MCF 10A (cell line): ENCODE data around the gene DNAJC16. TPM values are rescaled to one million over a fixed set of nuclear protein-coding genes. Genes with fewer than 3 reads are reported as not detected.
A peak's percentile ranks its signal among the peaks of the same experiment; 100 is the strongest.

Experiments used
- BruUV-seq: library from RNA; stranded (reverse); fragments of 400-500 nt; replicated peaks from 2 replicates; lab custom pipeline; 2021; lab: Mats Ljungman, UMichigan
- CTCF ChIA-PET: fragments of 300-600 bp; sonication (Branson Sonifier 250); formaldehyde crosslinking; extraction: SDS; loops from one replicate; lab custom pipeline; 2021; ENCODE audit warnings: antibody characterized with exemption, inconsistent platforms; lab: Yijun Ruan, JAX
- POLR2A ChIA-PET: fragments of 300-600, 350-650 bp; sonication (Branson Sonifier 250); formaldehyde crosslinking; extraction: SDS; loops from one replicate; lab custom pipeline; 2020; ENCODE audit warnings: antibody characterized with exemption, inconsistent platforms; lab: Yijun Ruan, JAX
- DNase-seq: peaks from one replicate; pipeline ENCODE4 v3.0.0-alpha.2; 2018; ENCODE audit not compliant: unreplicated experiment
- H3K27ac Mint-ChIP-seq: one replicate; pipeline ENCODE4 v1.8.0; 2022; ENCODE audit warnings: mild to moderate bottlenecking, low read depth, mixed read lengths; ENCODE audit not compliant: unreplicated experiment
- H3K27me3 Mint-ChIP-seq: one replicate; pipeline ENCODE4 v1.8.0; 2022; ENCODE audit warnings: mixed read lengths; ENCODE audit not compliant: insufficient read depth, unreplicated experiment
- H3K36me3 Mint-ChIP-seq: one replicate; pipeline ENCODE4 v1.8.0; 2022; ENCODE audit warnings: mild to moderate bottlenecking, moderate library complexity, mixed read lengths; ENCODE audit not compliant: insufficient read depth, unreplicated experiment
- H3K4me1 Mint-ChIP-seq: one replicate; pipeline ENCODE4 v1.8.0; 2022; ENCODE audit warnings: mixed read lengths; ENCODE audit not compliant: insufficient read depth, unreplicated experiment
- H3K4me3 Mint-ChIP-seq: one replicate; pipeline ENCODE4 v1.8.0; 2022; ENCODE audit warnings: mild to moderate bottlenecking, moderate library complexity, mixed read lengths; ENCODE audit not compliant: unreplicated experiment
- H3K9me3 Mint-ChIP-seq: one replicate; pipeline ENCODE4 v1.8.0; 2022; ENCODE audit warnings: mixed read lengths; ENCODE audit not compliant: unreplicated experiment
- intact Hi-C: fragments of 100-400 bp; cut with micrococcal nuclease; formaldehyde crosslinking; loops from 2 replicates; pipeline ENCODE4 v1.14.1; 2022
- total RNA-seq: library from RNA; stranded (reverse); gene quantifications from 2 replicates; pipeline ENCODE4 v1.2.3, GENCODE V29; 2022
- TF ChIP-seq, protein P1 (sequence below): fragments of 200-600 bp; IDR thresholded peaks from one replicate; pipeline ENCODE4 v1.8.0; 2022; ENCODE audit warnings: antibody characterized with exemption, mild to moderate bottlenecking; ENCODE audit not compliant: unreplicated experiment

DNAJC16 gene
- total RNA-seq, 1 experiment from 2014 or later, result 17.2 TPM

DNA sequence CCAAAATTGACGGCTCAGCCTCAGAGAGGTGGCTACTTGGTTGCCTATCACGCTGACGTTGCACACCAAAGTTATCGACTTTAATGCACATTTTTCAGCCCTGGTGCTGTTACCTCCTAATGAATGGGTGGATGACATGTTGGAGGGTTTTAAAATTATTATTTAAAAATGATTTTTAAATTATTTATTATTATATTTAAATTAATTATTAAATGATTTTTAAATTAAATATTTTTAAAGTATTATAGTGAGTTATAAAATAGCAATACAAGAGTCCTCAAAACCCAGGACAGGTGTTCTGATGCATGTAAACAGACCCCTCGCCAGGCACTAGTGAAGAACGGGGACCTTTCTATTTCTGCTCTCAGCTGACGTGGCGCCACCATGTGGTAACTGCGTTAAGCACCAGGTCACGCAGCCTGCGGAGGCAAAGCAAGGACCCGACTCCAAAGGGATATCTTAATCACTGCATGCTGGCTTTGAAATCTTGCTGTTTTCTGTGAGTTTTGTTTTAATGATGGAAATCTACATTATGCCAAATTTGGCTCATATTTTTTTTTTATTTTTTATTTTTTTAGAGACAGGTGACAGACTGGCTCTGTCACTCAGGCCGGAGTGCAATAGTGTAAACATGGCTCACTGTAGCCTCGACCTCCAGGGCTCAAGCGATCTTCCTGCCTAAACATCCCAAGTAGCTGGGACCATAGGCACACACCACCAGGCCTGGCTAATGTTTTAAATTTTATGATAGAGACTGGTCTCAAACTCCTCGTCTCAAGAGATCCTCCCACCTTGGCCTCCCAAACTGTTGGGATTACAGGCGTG is 25.2 kb upstream of the DNAJC16 start:
- peak; percentile 65 for DNase-seq
- H3K4me1 Mint-ChIP-seq, result no peaks in the 10 kb centered on the region
- POLR2A ChIA-PET, result interaction anchor here (0.6 to 0.7 kb wide), 2 partner anchors 22 to 54 kb away, joined by 3 read pairs; no protein-coding TSS in a partner anchor
- TF ChIP-seq, protein P1, sequence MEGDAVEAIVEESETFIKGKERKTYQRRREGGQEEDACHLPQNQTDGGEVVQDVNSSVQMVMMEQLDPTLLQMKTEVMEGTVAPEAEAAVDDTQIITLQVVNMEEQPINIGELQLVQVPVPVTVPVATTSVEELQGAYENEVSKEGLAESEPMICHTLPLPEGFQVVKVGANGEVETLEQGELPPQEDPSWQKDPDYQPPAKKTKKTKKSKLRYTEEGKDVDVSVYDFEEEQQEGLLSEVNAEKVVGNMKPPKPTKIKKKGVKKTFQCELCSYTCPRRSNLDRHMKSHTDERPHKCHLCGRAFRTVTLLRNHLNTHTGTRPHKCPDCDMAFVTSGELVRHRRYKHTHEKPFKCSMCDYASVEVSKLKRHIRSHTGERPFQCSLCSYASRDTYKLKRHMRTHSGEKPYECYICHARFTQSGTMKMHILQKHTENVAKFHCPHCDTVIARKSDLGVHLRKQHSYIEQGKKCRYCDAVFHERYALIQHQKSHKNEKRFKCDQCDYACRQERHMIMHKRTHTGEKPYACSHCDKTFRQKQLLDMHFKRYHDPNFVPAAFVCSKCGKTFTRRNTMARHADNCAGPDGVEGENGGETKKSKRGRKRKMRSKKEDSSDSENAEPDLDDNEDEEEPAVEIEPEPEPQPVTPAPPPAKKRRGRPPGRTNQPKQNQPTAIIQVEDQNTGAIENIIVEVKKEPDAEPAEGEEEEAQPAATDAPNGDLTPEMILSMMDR, result peak; percentile 53
- H3K36me3 Mint-ChIP-seq, result peaks cover 27% of the 10 kb centered on the region
- CTCF ChIA-PET, result interaction anchor here (0.6 to 1.3 kb wide), 4 partner anchors 11 to 276 kb away, joined by 3 to 5 read pairs (median 4); no protein-coding TSS in a partner anchor
- H3K4me3 Mint-ChIP-seq, result no peak overlapping the region
- H3K27me3 Mint-ChIP-seq, result no peaks in the 10 kb centered on the region
- intact Hi-C loops, result loop anchor here (1.0 to 10.0 kb wide), 2 partner anchors 67 to 178 kb away; partner anchors contain the start of gene CTRC
- BruUV-seq, result no TSS peak
- H3K9me3 Mint-ChIP-seq, result no peaks in the 10 kb centered on the region
- no peak overlapping the region for H3K27ac Mint-ChIP-seq

DNA sequence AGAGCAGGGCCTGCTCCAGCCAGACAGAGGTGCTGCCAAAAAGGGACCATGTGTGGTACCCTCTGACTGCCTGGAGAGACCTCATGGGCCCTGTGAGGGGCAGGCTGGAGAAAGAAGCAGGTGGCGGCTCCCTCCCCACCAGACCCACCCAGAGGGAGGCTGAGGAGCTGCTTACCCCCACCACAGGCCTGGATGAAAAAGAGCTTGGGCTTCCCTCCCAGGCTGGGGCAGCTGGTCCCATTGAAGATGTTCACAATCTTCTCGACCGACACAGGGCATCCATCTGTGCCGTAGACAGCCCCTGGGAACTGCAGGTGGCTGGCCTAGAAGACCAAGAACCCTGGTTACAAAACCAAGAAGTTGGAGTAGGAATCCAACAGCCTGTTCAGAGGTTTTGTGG is 22.2 kb upstream of the DNAJC16 start:
- CTCF ChIA-PET, result interaction anchor here (1.1 kb wide), 1 partner anchor 181 kb away, joined by 4 read pairs; no protein-coding TSS in a partner anchor
- intact Hi-C loops, result loop anchor here (10.0 kb wide), 1 partner anchor 70 kb away; the partner anchor contains the start of gene CTRC
- Mint-ChIP-seq H3K27me3 (no peaks in the 10 kb centered on the region), H3K9me3 (no peaks in the 10 kb centered on the region), H3K4me3 (no peak overlapping the region), H3K4me1 (no peaks in the 10 kb centered on the region), H3K36me3 (peaks cover 27% of the 10 kb centered on the region), H3K27ac (no peak overlapping the region)
- POLR2A ChIA-PET, result no interaction called here
- no peak for DNase-seq
- BruUV-seq, result no TSS peak
- TF ChIP-seq, protein P1, result no peak

DNA sequence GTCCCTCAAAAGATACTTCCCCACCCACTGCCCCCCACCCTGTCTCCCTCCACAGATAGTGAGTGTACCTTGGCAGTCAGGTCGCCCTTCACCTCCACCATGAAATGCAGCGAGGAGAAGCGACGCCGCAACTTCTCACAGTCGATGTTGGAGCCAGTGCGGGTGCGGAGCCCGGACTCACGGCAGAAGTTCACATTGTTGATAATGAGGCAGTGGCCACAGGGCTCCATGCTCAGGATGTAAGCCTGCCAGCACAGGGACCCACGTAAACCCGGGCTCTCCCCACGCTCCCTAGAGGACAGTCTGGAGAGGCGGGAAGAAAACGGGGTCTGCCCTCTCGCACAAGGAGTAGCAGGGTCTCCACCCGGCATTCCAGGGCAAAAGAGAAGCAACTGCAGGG is 19.8 kb upstream of the DNAJC16 start:
- DNase-seq, result no peak
- BruUV-seq, result no TSS peak
- no peaks in the 10 kb centered on the region for H3K9me3 Mint-ChIP-seq
- H3K36me3 Mint-ChIP-seq, result peaks cover 27% of the 10 kb centered on the region
- ChIA-PET CTCF (no interaction called here), POLR2A (interaction anchor here (0.6 kb wide), 1 partner anchor 210 kb away, joined by 4 read pairs; no protein-coding TSS in a partner anchor)
- TF ChIP-seq, protein P1, result no peak
- no peaks in the 10 kb centered on the region for H3K27me3 Mint-ChIP-seq
- peaks cover 8% of the 10 kb centered on the region for H3K4me1 Mint-ChIP-seq
- H3K4me3 Mint-ChIP-seq, result no peak overlapping the region
- no peak overlapping the region for H3K27ac Mint-ChIP-seq
- intact Hi-C loops, result loop anchor here (10.0 kb wide), 1 partner anchor 72 kb away; the partner anchor contains the start of gene CTRC

DNA sequence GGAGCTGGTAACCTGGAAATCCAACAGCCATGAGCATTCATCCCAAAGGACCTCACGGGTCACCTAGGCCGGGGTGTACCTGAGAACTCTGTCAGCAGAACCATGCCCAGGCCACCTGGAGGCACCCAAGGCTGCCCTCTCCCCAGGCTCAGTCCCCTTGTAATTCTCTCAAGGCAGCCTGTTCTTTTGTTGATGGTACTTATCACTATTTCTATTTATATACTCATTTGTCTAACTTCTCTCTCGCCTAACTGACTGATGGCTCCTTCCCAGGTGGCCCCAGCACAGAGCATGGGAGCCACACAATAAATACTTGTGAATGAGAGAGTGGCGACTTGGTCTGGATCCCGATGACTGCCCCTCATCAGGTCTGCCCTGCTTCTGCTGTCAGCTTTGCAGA is 19.4 kb upstream of the DNAJC16 start:
- intact Hi-C loops, result loop anchor here (10.0 kb wide), 1 partner anchor 72 kb away; the partner anchor contains the start of gene CTRC
- Mint-ChIP-seq H3K36me3 (peaks cover 28% of the 10 kb centered on the region), H3K4me3 (no peak overlapping the region), H3K9me3 (no peaks in the 10 kb centered on the region), H3K27ac (no peak overlapping the region), H3K27me3 (no peaks in the 10 kb centered on the region), H3K4me1 (peaks cover 8% of the 10 kb centered on the region)
- CTCF ChIA-PET, result no interaction called here
- TF ChIP-seq, protein P1, result no peak
- no TSS peak for BruUV-seq
- no peak for DNase-seq
- POLR2A ChIA-PET, result interaction anchor here (0.6 kb wide), 1 partner anchor 209 kb away, joined by 4 read pairs; no protein-coding TSS in a partner anchor
